GM21619 (cell line): Measurements from ENCODE around the gene METRNL.
"Not testable (repeated sequence)": the region's sequence is repeated elsewhere in the genome, so short reads cannot be mapped to it uniquely, and the experiment has no call there.

Source experiments
- ATAC-seq: cut with Tn5 transposase; IDR thresholded peaks from one replicate; pipeline ENCODE4 v1.9.1; 2021; ENCODE audit not compliant: unreplicated experiment

Gene METRNL

DNA sequence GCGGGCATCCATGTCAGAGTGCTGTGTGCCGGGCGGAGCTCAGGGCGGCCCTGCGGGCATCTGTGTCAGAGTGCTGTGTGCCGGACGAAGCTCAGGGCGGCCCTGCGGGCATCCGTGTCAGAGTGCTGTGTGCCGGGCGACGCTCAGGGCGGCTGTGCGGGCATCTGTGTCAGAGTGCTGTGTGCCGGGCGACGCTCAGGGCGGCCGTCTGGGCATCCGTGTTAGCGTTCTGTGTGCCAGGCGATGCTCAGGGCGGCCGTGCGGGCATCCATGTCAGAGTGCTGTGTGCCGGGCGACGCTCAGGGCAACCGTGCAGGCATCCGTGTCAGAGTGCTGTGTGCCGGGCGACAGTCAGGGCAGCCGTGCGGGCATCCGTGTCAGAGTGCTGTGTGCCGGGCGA lies 55.0 kb downstream of the METRNL start:
- ATAC-seq, result not testable (repeated sequence)

GRCh38 chr17:83135692-83136091 lies 56.3 kb downstream of the METRNL start:
- ATAC-seq, result no peak

DNA sequence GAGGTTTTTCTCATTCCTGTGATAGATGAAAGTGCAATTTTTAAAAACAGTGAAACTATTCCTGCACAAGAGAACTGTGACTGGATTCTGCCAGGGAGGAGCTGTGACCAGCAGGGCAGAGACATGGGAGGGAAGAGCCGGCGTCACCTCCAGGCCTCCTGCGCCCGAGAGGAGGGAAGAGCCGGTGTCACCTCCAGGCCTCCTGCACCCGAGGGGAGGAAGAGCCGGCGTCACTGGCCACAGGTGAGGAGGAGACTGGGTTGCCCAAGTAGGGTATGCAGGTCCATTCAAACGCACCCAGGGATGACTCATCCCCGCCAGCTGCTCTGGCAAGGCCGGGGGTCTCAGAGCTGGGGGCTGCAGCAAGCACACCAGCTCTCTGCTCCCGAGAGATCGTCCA lies 56.7 kb downstream of the METRNL start:
- ATAC-seq, result no peak

- ATAC-seq, result no peak
These were observed 57.5 kb downstream of the METRNL start for GRCh38 chr17:83136931-83137330.

DNA sequence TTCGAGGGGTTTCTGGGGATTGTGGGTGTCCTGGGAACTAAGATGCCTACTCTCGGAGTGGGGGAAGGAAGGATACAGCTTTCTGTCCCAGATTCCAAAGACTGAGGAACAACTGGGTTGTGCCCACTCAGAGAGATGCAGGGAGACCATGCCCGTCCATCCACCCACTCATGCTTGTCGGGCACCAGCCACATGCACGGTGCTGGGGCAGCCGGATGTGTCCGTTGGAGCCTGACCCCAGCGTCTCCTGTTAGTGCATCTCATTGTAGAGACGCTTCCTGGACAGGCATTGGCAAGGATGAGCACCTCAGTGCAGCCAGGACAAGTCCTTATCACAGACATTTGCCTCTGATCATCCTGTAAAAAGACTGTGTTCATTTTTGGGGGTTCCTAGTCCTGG lies 58.1 kb downstream of the METRNL start:
- ATAC-seq, result no peak

DNA sequence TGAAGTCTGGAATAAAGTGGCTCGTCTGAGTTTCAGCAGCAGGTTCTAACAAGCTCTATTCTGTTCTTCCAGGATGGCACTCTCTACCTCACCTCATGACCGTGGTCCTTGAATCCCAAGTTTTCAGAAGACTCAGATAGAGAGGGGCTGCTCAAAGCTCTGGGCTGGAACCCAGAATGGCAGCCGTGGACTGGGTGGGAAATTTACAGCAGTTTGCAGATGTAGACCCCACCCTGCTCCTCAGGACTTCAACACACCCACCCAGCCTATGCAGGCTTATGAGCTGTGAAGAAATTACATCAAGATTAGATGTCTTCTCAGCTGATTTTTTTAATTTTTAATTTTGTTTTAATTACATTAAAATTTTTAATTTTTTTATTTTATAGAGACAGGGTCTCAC lies 59.4 kb downstream of the METRNL start:
- no peak for ATAC-seq

GRCh38 chr17:83139541-83140248 lies 60.3 kb downstream of the METRNL start:
- not testable (repeated sequence) for ATAC-seq

GRCh38 chr17:83140249-83140566 lies 60.8 kb downstream of the METRNL start:
- ATAC-seq, result not testable (repeated sequence)

GRCh38 chr17:83142619-83143018 lies 63.2 kb downstream of the METRNL start:
- ATAC-seq, result no peak

DNA sequence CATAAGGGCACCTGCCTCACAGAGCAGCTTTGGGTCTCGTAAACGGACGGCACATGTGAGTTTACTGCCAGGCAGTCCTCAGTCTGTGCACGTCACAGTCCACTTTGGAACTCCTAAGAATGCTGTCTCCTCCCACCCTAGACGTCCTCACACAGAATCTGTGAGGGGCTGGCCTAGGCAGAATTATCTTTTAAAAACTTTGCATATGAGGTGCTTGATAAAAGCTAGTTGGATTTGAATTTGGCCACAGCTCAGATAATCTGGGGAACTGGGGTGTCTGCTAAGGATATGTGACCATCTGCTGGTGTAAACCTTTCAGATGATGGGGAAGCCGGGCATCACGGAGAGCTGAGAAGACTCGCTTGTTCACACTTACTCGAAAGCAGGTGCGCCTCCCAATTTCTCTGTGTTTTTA lies 64.4 kb downstream of the METRNL start:
- ATAC-seq, result no peak
